Measurements from ENCODE around the gene CPAMD8.

CPAMD8 gene

DNA sequence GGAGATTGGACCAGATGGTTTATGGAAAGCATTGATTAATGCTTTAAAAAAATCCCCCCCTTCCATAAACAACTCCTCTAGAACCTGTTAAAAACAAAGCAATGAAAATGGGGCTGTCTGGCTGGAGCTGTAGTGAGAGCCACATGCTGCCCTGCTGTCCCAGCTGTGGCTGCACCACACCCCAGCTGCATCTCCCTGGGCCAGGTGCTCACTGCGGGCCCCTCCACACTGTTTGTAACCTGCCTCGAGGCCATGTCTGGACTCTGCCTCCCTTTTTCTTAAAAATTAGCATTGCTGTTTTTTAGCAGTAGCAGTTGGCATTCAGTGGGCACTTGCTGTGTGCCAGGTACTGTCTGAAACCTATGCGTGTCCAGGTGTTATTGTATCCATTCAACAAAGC, 153.0 kb downstream of the CPAMD8 start:
- TF ChIP-seq, protein P1, sequence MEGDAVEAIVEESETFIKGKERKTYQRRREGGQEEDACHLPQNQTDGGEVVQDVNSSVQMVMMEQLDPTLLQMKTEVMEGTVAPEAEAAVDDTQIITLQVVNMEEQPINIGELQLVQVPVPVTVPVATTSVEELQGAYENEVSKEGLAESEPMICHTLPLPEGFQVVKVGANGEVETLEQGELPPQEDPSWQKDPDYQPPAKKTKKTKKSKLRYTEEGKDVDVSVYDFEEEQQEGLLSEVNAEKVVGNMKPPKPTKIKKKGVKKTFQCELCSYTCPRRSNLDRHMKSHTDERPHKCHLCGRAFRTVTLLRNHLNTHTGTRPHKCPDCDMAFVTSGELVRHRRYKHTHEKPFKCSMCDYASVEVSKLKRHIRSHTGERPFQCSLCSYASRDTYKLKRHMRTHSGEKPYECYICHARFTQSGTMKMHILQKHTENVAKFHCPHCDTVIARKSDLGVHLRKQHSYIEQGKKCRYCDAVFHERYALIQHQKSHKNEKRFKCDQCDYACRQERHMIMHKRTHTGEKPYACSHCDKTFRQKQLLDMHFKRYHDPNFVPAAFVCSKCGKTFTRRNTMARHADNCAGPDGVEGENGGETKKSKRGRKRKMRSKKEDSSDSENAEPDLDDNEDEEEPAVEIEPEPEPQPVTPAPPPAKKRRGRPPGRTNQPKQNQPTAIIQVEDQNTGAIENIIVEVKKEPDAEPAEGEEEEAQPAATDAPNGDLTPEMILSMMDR (IDR thresholded peaks at IDR 0.05; ENCODE audit: unreplicated experiment in 3 of 3), result no peak
- H3K27ac Mint-ChIP-seq, result no peak overlapping the region
- no peaks in the 10 kb centered on the region for H3K27me3 Mint-ChIP-seq (ENCODE audit: low read depth)
- peaks cover 63% of the 10 kb centered on the region for H3K36me3 Mint-ChIP-seq (ENCODE audit: low read depth)
- H3K4me1 Mint-ChIP-seq, result no peaks in the 10 kb centered on the region
- H3K4me3 Mint-ChIP-seq, result no peak overlapping the region
- H3K9me3 Mint-ChIP-seq, result no peaks in the 10 kb centered on the region

GRCh38 chr19:16872728-16873127, 153.9 kb downstream of the CPAMD8 start:
- H3K36me3 Mint-ChIP-seq (ENCODE audit: low read depth), result peaks cover 68% of the 10 kb centered on the region
- H3K27ac Mint-ChIP-seq, result no peak overlapping the region
- H3K4me3 Mint-ChIP-seq, result no peak overlapping the region
- no peaks in the 10 kb centered on the region for H3K9me3 Mint-ChIP-seq
- TF ChIP-seq, protein P1 (IDR thresholded peaks at IDR 0.05; ENCODE audit: unreplicated experiment in 3 of 3), result no peak
- no peaks in the 10 kb centered on the region for H3K4me1 Mint-ChIP-seq
- no peaks in the 10 kb centered on the region for H3K27me3 Mint-ChIP-seq (ENCODE audit: low read depth)

GRCh38 chr19:16871871-16872270, 154.7 kb downstream of the CPAMD8 start:
- H3K27me3 Mint-ChIP-seq (ENCODE audit: low read depth), result no peaks in the 10 kb centered on the region
- no peak overlapping the region for H3K27ac Mint-ChIP-seq
- no peaks in the 10 kb centered on the region for H3K9me3 Mint-ChIP-seq
- TF ChIP-seq, protein P1 (IDR thresholded peaks at IDR 0.05; ENCODE audit: unreplicated experiment in 3 of 3), result no peak
- H3K4me1 Mint-ChIP-seq, result no peaks in the 10 kb centered on the region
- no peak overlapping the region for H3K4me3 Mint-ChIP-seq
- H3K36me3 Mint-ChIP-seq (ENCODE audit: low read depth), result peaks cover 65% of the 10 kb centered on the region

DNA sequence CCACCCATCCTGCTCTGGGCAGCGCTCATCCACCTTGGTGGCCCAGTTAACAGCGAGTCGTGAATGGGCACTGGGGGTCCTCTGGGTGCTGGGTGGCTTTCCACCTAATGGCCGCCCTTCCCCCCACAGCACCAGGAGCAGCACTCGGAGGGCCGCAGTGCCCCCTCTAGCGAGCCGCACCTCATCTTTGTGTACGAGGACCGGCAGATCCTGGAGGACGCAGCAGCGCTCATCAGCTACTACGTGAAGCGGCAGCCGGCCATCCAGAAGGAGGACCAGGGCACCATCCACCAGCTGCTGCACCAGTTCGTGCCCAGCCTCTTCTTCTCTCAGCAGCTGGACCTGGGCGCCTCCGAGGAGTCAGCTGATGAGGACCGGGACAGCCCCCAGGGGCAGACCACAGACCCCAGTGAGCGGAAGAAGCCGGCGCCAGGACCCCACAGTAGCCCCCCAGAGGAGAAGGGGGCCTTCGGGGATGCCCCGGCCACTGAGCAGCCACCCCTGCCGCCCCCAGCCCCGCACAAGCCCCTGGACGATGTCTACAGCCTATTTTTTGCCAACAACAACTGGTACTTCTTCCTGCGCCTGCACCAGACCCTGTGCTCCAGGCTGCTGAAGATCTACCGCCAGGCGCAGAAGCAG, 157.2 kb downstream of the CPAMD8 start:
- H3K27me3 Mint-ChIP-seq (ENCODE audit: low read depth), result no peaks in the 10 kb centered on the region
- no peak overlapping the region for H3K4me3 Mint-ChIP-seq
- H3K4me1 Mint-ChIP-seq, result no peaks in the 10 kb centered on the region
- peaks cover 57% of the 10 kb centered on the region for H3K36me3 Mint-ChIP-seq (ENCODE audit: low read depth)
- TF ChIP-seq, protein P1 (IDR thresholded peaks at IDR 0.05; ENCODE audit: unreplicated experiment in 3 of 3), result no peak
- H3K27ac Mint-ChIP-seq, result no peak overlapping the region
- H3K9me3 Mint-ChIP-seq, result no peaks in the 10 kb centered on the region

- H3K27me3 Mint-ChIP-seq (ENCODE audit: low read depth), result no peaks in the 10 kb centered on the region
- no peak overlapping the region for H3K4me3 Mint-ChIP-seq
- TF ChIP-seq, protein P1 (IDR thresholded peaks at IDR 0.05; ENCODE audit: unreplicated experiment in 3 of 3), result no peak
- no peak overlapping the region for H3K27ac Mint-ChIP-seq
- peaks cover 51% of the 10 kb centered on the region for H3K36me3 Mint-ChIP-seq (ENCODE audit: low read depth)
- H3K9me3 Mint-ChIP-seq, result no peaks in the 10 kb centered on the region
- H3K4me1 Mint-ChIP-seq, result no peaks in the 10 kb centered on the region
These were observed 158.0 kb downstream of the CPAMD8 start for GRCh38 chr19:16868423-16869130.

GRCh38 chr19:16867211-16867610, 159.4 kb downstream of the CPAMD8 start:
- Mint-ChIP-seq H3K9me3 (no peaks in the 10 kb centered on the region), H3K4me3 (no peak overlapping the region), H3K4me1 (no peaks in the 10 kb centered on the region), H3K36me3 (ENCODE audit: low read depth) (peaks cover 52% of the 10 kb centered on the region), H3K27me3 (ENCODE audit: low read depth) (no peaks in the 10 kb centered on the region), H3K27ac (no peak overlapping the region)
- TF ChIP-seq, protein P1 (IDR thresholded peaks at IDR 0.05; ENCODE audit: unreplicated experiment in 3 of 3), result no peak

Measured in nephron (organoid).